H1 (cell line): Measurements from ENCODE around the gene AQP12A.

Source experiments
- CREB1 ChIP-seq: IDR thresholded peaks from 2 replicates; pipeline ENCODE4 v1.6.1; 2012; ENCODE audit warnings: inconsistent platforms
- EZH2 ChIP-seq: fragments of 200-600 bp; sonication (generic); IDR thresholded peaks from 2 replicates; pipeline ENCODE4 v1.7.1; 2012; ENCODE audit warnings: low read depth, mild to moderate bottlenecking, moderate library complexity, low read length, inconsistent platforms; ENCODE audit not compliant: severe bottlenecking
- GABPA ChIP-seq: IDR thresholded peaks from 2 replicates; pipeline ENCODE4 v1.6.1; 2011; ENCODE audit warnings: mild to moderate bottlenecking, low read length, moderate library complexity, borderline replicate concordance; ENCODE audit not compliant: insufficient read depth
- TF ChIP-seq, protein P1 (sequence below), 3 experiments: IDR thresholded peaks; 1 replicate in 2 of 3; 2 replicates in 1 of 3; pipeline versions ENCODE4 v1.5.1 to v1.6.1; 2011; ENCODE audit warnings: low read length in 3 of 3, mild to moderate bottlenecking in 3 of 3, inconsistent platforms in 2 of 3, low read depth in 1 of 3, moderate library complexity in 1 of 3; ENCODE audit not compliant: insufficient read depth in 1 of 3; ENCODE audit errors: control extremely low read depth in 1 of 3

DNA sequence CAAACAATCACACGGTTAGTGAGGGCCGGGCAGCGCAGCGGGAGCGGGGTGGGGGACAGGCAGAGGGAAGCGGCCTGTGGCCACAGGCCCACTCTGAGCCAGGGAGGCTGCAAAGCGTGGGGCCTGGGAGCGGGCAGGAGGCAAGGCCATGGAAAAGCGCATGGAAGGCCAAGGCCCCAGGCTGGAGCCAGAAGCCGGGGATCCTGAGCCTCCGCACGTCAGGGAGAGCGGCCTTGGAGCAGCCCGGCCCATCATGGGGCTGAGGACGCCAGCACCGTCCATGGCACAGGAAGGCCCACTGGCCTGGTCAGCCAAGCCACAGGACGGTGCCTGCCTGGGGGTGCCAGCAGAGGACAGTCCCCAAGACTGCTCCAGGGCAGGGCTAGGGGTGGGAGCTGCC is 43.1 kb downstream of the AQP12A start:
- TF ChIP-seq CREB1, result no peak
- TF ChIP-seq GABPA, result no peak
- TF ChIP-seq, protein P1, sequence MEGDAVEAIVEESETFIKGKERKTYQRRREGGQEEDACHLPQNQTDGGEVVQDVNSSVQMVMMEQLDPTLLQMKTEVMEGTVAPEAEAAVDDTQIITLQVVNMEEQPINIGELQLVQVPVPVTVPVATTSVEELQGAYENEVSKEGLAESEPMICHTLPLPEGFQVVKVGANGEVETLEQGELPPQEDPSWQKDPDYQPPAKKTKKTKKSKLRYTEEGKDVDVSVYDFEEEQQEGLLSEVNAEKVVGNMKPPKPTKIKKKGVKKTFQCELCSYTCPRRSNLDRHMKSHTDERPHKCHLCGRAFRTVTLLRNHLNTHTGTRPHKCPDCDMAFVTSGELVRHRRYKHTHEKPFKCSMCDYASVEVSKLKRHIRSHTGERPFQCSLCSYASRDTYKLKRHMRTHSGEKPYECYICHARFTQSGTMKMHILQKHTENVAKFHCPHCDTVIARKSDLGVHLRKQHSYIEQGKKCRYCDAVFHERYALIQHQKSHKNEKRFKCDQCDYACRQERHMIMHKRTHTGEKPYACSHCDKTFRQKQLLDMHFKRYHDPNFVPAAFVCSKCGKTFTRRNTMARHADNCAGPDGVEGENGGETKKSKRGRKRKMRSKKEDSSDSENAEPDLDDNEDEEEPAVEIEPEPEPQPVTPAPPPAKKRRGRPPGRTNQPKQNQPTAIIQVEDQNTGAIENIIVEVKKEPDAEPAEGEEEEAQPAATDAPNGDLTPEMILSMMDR (IDR thresholded peaks at IDR 0.05; ENCODE audit: control extremely low read depth in 1 of 3, insufficient read depth in 1 of 3, low read depth in 1 of 3, low read length in 3 of 3), result no peak
- no peak for TF ChIP-seq EZH2
